Nephron progenitor cell (in vitro differentiated cells): ENCODE results near the gene C2CD3.
A peak's percentile ranks its signal among the peaks of the same experiment; 100 is the strongest.

Source experiments
- DNase-seq: peaks from one replicate; pipeline ENCODE4 v3.0.0; 2021
- H3K27ac Mint-ChIP-seq: 2 replicates; pipeline ENCODE4 v1.8.0; 2021; ENCODE audit warnings: mild to moderate bottlenecking, moderate library complexity, mixed read lengths
- H3K27me3 Mint-ChIP-seq: 2 replicates; pipeline ENCODE4 v1.8.0; 2021; ENCODE audit warnings: mild to moderate bottlenecking, low read depth, mixed read lengths; ENCODE audit not compliant: poor library complexity
- H3K36me3 Mint-ChIP-seq: 2 replicates; pipeline ENCODE4 v1.8.0; 2021; ENCODE audit warnings: low read depth, mixed read lengths
- H3K4me1 Mint-ChIP-seq: 2 replicates; pipeline ENCODE4 v1.8.0; 2021; ENCODE audit warnings: mixed read lengths
- H3K4me3 Mint-ChIP-seq: 2 replicates; pipeline ENCODE4 v1.8.0; 2021; ENCODE audit warnings: mild to moderate bottlenecking, moderate library complexity, mixed read lengths
- H3K9me3 Mint-ChIP-seq: 2 replicates; pipeline ENCODE4 v1.8.0; 2021; ENCODE audit warnings: mild to moderate bottlenecking, moderate library complexity, mixed read lengths
- TF ChIP-seq, protein P1 (sequence below): fragments of 200-600 bp; sonication (generic); IDR thresholded peaks from 2 replicates; pipeline ENCODE4 v1.5.0; 2021; ENCODE audit warnings: antibody characterized with exemption

The C2CD3 gene

GRCh38 chr11:74037309-74037708, 133.5 kb downstream of the C2CD3 start:
- H3K9me3 Mint-ChIP-seq, result no peaks in the 10 kb centered on the region
- H3K27ac Mint-ChIP-seq, result no peak overlapping the region
- no peaks in the 10 kb centered on the region for H3K27me3 Mint-ChIP-seq
- no peak for DNase-seq
- H3K4me3 Mint-ChIP-seq, result no peak overlapping the region
- TF ChIP-seq, protein P1, sequence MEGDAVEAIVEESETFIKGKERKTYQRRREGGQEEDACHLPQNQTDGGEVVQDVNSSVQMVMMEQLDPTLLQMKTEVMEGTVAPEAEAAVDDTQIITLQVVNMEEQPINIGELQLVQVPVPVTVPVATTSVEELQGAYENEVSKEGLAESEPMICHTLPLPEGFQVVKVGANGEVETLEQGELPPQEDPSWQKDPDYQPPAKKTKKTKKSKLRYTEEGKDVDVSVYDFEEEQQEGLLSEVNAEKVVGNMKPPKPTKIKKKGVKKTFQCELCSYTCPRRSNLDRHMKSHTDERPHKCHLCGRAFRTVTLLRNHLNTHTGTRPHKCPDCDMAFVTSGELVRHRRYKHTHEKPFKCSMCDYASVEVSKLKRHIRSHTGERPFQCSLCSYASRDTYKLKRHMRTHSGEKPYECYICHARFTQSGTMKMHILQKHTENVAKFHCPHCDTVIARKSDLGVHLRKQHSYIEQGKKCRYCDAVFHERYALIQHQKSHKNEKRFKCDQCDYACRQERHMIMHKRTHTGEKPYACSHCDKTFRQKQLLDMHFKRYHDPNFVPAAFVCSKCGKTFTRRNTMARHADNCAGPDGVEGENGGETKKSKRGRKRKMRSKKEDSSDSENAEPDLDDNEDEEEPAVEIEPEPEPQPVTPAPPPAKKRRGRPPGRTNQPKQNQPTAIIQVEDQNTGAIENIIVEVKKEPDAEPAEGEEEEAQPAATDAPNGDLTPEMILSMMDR, result no peak
- peaks cover 55% of the 10 kb centered on the region for H3K36me3 Mint-ChIP-seq
- no peaks in the 10 kb centered on the region for H3K4me1 Mint-ChIP-seq

DNA sequence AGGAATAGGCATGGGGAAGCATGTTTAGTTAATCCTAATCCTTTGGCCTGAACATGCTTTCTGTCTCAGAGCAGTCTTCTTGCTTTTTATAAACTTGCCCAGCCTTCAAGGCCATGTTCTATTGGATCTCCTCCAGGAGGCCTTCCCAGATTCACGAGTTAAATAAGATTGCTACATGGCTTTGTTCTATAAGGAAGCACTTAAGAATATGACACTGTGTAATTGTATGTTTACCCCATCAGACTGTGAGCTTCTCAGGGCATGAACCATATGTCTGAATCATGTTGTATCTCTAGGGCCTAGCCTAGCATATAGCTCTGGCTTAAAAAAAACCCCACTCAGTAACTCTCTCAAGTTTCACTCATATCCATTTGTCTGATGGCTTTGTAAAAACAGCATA, 135.5 kb downstream of the C2CD3 start:
- Mint-ChIP-seq H3K4me1 (no peaks in the 10 kb centered on the region), H3K4me3 (no peak overlapping the region), H3K9me3 (no peaks in the 10 kb centered on the region), H3K27ac (no peak overlapping the region), H3K27me3 (no peaks in the 10 kb centered on the region), H3K36me3 (peaks cover 37% of the 10 kb centered on the region)
- DNase-seq, result no peak
- TF ChIP-seq, protein P1, result no peak

DNA sequence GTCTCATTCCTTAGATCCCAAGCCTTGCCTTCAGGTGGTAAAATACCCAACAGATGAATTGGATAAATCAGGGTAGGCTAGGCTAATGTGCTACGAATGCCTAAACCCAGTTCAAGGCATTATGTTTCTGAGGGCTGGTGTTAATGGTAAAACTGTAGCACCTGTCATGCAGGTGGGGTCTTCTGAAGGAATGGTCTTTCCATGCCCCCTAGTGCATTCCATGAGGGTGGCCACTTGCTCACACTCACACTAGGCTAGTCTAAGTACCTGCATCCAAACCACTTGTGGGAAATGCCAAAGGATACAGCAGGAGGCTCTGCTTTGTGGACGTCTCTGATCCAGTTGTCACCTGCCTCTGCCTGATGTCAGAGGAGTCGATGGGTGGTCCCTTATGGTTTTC, 137.8 kb downstream of the C2CD3 start:
- Mint-ChIP-seq H3K27ac (no peak overlapping the region), H3K9me3 (no peaks in the 10 kb centered on the region), H3K36me3 (peaks cover 30% of the 10 kb centered on the region), H3K27me3 (no peaks in the 10 kb centered on the region), H3K4me1 (no peaks in the 10 kb centered on the region), H3K4me3 (no peak overlapping the region)
- DNase-seq, result no peak
- TF ChIP-seq, protein P1, result no peak

GRCh38 chr11:74030723-74031676, 139.8 kb downstream of the C2CD3 start:
- H3K4me1 Mint-ChIP-seq, result no peaks in the 10 kb centered on the region
- H3K36me3 Mint-ChIP-seq, result peaks cover 24% of the 10 kb centered on the region

GRCh38 chr11:74025467-74026166, 145.2 kb downstream of the C2CD3 start:
- Mint-ChIP-seq H3K4me3 (no peak overlapping the region), H3K4me1 (peaks cover 8% of the 10 kb centered on the region), H3K27me3 (no peaks in the 10 kb centered on the region), H3K36me3 (peaks cover 24% of the 10 kb centered on the region), H3K9me3 (no peaks in the 10 kb centered on the region), H3K27ac (no peak overlapping the region)
- TF ChIP-seq, protein P1, result no peak
- no peak for DNase-seq

More at GRCh38 chr11:74030723-74031676, 139.8 kb downstream of the C2CD3 start:
- DNase-seq, result no peak
- H3K27me3 Mint-ChIP-seq, result no peaks in the 10 kb centered on the region
- peak overlapping the region; percentile 0 for H3K27ac Mint-ChIP-seq
- no peak overlapping the region for H3K4me3 Mint-ChIP-seq
- TF ChIP-seq, protein P1, result no peak
- no peaks in the 10 kb centered on the region for H3K9me3 Mint-ChIP-seq
